SHP77 (cell line): ENCODE results near the gene BNC2.
"Not testable (repeated sequence)": the region's sequence is repeated elsewhere in the genome, so short reads cannot be mapped to it uniquely, and the experiment has no call there.

Experiments used
- DNase-seq, 2 experiments: peaks; one replicate each; lab custom pipeline; 2025; lab: John Stamatoyannopoulos, UW

BNC2 gene, protein sequence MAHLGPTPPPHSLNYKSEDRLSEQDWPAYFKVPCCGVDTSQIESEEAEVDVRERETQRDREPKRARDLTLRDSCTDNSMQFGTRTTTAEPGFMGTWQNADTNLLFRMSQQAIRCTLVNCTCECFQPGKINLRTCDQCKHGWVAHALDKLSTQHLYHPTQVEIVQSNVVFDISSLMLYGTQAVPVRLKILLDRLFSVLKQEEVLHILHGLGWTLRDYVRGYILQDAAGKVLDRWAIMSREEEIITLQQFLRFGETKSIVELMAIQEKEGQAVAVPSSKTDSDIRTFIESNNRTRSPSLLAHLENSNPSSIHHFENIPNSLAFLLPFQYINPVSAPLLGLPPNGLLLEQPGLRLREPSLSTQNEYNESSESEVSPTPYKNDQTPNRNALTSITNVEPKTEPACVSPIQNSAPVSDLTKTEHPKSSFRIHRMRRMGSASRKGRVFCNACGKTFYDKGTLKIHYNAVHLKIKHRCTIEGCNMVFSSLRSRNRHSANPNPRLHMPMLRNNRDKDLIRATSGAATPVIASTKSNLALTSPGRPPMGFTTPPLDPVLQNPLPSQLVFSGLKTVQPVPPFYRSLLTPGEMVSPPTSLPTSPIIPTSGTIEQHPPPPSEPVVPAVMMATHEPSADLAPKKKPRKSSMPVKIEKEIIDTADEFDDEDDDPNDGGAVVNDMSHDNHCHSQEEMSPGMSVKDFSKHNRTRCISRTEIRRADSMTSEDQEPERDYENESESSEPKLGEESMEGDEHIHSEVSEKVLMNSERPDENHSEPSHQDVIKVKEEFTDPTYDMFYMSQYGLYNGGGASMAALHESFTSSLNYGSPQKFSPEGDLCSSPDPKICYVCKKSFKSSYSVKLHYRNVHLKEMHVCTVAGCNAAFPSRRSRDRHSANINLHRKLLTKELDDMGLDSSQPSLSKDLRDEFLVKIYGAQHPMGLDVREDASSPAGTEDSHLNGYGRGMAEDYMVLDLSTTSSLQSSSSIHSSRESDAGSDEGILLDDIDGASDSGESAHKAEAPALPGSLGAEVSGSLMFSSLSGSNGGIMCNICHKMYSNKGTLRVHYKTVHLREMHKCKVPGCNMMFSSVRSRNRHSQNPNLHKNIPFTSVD

DNA sequence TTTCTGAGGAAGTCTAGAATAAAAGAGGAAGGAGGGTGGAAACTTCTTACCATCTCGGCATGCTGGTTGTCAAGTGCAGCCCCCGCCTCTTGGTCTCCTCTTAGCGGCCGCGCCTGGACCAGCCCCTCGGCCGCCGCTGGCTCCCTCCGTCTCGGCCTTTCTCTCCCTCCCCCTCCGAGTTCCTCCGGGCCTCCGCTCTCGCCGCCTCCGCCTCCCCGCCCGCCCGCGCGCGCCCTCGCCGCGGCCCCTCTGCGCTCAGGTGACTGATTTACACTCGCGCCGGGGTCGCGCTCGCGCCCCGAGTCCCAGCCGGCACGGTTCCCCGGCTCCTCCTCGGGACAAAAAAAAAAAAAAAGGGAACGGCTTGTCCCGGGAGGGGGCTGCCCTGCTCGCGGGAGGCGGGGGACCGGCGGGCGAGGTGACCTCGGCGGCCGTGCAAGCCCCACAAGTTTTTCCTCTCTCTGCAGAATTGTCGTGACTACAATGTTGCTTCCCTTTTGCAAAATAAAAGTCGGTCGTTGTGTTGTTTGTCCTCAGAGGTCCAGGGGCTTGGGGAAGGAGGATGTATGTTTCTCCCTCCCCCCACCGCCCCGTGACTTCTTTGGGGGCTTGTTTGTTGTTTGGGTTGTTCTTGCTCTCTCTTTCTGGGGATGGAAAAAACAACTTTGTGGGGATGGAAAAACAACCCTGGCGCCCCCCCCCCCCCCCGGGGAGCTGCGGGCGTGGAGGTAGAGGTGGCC is at the start of gene BNC2:
BNC2 (minus strand) TSS at position 75 of the 740 bp plus-strand sequence; CDS start at position 53, 22 bp downstream.
- no peak for DNase-seq

DNA sequence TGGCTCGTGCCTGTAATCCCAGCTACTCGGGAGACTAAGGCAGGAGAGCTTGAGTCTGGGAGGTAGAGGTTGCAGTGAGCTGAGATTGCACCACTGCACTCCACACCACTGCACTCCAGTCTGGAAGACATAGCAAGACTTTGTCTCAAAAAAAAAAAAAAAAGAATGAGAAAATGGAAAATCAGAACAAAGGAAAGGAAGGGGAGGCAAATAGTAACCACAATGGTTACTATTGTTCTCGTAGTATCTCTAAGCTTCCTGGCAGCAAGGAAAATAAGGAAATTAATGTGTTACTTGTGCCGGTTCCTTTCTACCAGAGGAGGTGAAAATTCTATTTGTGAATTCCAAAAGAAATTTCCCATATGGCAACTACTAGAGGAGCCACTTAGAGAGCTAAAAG is 48.5 kb upstream of the BNC2 start:
- DNase-seq: no peak

DNA sequence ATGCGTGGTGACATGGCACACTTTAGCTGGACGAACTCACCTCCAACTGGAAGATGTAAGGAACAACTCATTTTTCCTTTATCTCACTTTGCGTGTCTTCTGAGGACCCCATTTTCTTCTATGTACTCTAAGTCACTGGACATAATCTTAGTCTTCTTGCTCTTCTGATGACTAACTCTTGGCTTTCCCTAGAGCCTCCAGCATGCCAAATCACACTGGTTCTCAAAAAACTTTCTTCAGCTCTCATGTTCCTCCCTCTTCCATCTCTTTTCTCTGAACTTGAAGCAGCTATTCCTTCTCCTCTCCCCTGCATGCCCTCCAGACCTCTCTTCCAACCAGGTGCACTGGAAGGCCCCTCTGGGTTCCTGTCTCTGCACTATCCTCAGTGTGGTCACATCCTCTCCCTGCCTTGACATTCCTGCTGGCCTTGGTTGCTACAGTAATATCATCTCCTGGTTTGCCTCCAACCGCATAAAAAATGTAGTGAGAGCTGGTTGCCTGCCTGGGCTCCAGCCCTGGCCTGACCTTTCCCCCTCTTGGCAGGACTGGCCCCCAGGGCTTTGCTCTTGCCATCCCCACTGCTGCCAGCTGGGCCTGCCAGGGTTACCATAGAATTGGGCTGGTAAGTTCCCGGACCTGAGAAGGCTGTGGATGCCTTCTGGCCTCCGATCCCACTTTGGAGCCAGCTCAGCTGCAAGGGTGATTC is 44.8 kb upstream of the BNC2 start:
- no peak for DNase-seq

DNA sequence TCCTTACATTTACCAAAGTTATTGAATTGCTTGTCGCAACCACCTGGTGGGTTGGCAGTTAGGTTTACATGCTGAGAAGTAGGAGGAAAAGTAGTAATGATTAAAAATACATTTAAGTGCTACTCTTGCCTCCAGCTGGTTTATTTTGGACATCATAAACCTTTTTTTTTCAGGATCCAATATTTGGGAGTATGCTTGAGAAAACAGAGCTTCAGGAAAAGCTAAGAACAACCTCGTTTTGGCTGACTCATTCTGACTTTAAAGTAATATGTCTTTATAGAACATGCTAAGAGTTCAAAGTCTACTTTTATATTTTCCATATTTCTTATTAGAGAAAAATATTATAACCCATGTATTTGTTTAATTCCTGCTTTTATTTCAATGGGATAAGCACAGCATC is 41.7 kb upstream of the BNC2 start:
- no peak for DNase-seq

DNA sequence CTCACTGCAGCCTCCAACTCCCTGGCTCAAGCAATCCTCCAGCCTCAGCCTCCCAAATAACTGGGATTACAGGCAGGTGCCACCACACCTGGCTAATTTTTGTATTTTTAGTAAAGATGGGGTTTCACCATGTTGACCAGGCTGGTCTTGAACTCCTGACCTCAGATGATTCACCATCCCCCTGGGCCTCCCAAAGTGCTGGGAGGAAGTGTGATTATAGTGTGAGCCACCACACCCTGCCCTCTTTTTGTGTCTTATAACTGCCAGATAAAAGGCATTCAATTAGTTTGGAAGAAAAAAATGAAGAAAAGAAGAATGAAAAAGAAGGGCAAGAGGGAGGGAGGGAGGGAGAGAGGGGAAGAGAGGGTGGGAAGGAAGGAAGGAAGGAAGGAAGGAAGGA is 37.7 kb upstream of the BNC2 start:
- DNase-seq: not testable (repeated sequence)

DNA sequence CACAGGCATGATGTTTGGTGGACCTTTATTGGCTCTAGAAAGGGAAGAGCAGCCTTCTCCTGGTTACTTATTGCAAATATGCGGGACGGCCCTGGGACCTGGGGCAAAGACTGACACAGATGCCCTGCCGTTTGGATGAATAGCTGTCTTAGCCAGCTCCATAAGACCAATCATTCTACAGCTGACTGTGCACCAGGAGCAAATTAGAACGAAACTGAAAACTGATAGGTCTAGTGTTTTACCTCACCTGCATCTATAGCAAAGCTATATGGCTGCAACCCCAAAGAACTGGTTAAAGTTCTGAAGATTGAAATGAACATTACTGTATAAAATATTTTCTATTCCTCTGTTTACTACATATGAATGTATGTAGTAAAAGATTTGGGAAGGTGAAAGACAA is 34.2 kb upstream of the BNC2 start:
- no peak for DNase-seq

DNA sequence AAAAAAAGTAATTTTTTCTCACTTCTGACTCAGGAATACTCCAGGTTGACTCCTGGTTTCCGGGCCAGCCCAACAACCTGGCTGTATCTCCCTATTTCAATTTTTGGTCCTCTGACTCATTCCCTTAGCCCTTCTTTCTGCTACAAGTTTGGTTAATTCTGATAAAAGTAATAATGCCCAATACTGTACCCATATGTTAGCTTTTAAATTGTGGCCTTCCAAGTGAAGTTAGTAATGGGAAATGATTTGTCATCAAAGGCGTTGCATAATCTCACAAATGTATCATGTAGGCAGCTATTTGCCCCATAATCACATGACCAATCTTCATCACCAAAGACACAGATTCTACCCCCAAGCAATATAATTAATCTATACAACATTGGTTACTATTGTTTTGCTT is 31.1 kb upstream of the BNC2 start:
- DNase-seq: no peak

DNA sequence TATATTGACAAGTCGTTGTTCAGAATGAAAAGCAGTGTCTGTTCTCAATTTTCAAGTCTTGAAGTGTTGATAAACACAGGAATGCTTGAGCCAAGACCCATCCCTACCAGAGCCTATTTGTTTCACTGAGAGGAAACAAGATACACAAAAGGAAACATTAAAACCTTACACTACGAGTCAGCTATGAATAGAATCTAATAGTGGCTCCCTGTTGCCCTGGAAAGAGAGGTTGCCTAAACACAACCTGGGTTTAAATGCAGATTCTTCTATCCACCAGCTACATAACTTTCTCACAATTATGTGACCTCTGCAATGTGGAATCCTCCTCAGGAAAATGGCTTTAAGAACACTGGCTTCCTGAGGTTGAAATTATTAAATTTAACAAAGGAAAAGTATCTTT is 29.1 kb upstream of the BNC2 start:
- no peak for DNase-seq

DNA sequence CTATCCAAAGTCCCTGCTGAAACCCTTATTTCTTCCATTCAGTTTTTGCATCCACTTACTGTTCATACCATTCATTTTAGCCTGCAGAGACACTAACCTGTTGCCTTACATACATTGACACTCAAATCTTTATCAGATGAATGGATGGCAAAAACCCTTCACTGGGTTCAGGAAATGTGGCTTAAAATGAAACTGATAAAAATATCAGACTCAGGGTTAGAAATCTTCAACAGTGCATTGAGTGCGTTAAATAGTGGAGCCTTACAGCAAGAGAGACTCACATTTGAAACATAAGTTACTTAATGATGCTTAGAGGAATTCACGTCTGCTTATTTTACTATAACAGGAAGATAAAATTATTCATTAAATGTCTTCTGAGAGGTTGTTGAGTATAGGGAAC is 28.0 kb upstream of the BNC2 start:
- no peak for DNase-seq

DNA sequence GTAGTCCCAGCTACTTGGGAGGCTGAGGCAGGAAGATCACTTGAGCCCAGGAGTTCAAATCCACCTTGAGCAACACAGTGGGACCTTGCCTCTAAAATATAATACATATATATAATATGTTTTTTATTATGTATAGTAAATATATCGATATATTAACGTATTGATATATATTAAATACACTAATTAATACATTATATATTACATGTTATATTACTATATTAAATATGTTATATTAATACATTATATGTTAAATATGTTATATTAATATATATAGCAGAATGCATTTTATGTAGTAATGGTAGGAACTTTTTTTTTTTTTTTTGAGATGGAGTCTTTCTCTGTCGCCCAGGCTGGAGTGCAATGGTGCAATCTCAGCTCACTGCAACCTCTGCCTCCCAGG is 18.1 kb upstream of the BNC2 start:
- DNase-seq: no peak

DNA sequence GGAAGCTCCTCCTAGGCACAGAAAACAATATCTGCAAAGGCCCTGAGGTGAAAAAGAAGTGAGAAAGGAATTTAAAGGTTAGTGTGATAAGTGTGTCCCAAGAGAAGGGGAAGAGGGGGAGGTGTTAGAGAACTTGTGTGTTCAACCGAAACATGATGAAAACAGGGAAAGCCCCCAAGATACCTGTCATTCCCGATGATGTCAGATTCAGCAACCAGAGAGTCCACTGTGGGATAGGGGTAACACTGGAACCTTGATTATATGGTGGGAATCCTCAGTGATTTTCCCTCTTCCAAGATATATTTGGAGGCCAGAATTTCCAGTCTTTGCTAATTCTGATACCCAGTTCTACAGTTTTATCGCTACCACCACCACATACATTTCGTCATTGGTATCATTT is 15.5 kb upstream of the BNC2 start:
- no peak for DNase-seq

DNA sequence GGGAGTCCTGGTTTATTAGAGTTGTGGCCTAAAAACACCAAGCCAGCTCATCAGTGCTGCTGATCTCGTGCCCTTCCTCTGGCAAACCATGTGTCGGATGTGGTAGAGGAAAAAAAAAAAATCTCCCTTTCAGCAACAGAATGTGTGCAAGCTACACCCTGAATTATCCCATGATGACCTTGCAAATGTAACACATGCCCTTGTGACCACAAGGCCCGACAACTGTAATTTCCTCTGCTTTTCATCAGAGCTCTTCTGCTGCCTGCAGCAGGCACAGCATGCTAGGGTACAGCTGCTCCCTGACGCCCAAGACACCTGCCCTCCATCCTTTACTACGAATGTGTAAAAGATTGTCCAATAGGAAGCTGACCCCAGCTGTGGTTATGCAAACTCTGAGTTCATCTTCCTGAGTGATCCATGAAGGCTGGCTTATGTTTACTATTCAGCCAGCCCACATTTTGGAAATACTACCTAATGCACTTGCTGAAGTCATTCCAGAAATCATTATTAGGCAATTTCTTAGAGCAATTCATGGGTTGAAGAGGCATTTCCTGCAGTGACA is 14.6 kb upstream of the BNC2 start:
- peak; percentile 62 to 77 for DNase-seq

DNA sequence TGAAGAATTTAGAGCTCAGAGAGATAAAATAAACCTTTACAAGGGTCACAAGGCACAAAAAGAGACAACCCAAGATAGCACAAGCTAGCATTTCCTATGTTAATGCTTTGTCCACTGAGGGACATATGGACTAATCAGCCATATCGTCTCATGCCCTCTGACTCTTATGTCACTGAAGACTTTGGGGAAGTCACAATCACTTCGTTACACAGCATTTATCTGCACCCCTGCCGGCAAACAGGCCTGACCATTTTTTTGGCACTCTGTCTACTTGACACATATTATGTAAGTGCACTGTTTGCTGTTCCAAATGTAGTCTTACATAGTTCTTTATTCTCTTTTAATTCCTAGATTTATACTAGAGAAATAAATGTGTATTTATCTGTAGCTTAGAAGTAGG is 13.9 kb upstream of the BNC2 start:
- DNase-seq: no peak

DNA sequence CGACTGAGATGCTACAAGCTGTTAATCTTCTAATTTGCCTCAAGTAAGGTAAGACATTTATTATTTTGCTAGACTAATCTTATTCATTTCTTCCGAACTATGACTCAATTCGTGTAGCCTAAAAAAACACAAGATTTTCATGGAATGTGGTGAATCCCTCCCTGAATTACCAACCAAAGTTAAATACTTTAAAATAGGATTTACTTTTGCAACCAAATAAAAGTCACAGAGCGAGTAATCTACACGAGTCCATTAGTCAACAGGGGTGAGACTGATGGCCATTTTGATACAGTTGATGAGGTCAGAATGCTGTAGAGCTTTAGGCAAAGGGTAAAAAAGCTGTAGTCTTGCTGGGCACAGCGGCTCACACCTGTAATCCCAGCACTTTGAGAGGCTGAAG is 13.1 kb upstream of the BNC2 start:
- DNase-seq: no peak

DNA sequence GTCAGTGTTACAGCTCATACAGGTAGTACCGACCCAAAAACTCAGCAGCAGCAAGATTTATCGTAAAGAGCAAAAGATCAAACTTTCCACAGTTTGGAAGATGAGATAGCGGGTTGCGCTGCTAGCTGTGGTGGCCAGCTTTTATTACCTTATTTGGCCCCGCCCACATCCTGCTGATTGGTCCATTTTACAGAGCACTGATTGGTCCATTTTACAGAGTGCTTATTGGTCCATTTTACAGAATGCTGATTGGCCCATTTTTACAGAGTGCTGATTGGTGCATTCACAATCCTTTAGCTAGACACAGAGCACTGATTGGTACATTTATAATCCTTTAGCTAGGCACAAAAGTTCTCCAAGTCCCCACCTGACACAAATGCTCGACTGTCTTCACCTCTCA is 12.0 kb upstream of the BNC2 start:
- DNase-seq: not testable (repeated sequence)

DNA sequence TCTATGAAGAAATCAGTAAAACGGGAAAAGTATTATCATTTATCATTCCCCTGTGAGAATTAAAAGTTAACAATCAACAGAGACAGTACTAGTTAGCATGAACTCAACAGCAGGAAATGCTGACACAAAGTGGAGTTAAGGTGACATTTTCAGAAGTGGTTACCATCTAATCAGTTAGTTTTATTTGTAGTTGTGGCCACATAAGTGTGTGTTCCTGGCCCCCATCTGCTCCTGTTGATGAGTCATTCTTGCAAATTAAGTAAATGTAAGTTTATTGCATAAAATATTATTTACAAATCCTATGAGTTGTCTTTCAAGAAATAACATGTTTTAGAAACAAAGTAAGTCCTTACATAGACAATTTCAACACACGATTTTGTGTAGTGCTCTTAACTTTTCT is 8.9 kb upstream of the BNC2 start:
- DNase-seq: no peak

DNA sequence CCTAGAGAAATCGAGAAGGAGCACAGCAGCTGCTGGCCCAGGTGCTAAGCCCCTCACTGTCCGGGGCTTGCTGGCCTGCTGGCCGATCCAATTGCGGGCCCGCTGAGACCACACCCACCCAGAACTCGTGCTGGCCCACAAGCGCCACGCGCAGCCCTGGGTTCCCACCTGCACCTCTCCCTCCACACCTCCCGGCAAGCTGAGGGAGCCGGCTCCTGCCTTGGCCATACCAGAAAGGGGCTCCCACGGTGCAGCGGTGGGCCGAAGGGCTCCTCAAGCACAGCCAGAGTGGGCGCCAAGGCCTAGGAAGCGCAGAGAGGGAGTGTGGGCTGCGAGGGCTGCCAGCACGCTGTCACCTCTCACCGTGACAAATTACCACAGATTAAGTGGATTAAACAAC is 6.8 kb upstream of the BNC2 start:
- no peak for DNase-seq

DNA sequence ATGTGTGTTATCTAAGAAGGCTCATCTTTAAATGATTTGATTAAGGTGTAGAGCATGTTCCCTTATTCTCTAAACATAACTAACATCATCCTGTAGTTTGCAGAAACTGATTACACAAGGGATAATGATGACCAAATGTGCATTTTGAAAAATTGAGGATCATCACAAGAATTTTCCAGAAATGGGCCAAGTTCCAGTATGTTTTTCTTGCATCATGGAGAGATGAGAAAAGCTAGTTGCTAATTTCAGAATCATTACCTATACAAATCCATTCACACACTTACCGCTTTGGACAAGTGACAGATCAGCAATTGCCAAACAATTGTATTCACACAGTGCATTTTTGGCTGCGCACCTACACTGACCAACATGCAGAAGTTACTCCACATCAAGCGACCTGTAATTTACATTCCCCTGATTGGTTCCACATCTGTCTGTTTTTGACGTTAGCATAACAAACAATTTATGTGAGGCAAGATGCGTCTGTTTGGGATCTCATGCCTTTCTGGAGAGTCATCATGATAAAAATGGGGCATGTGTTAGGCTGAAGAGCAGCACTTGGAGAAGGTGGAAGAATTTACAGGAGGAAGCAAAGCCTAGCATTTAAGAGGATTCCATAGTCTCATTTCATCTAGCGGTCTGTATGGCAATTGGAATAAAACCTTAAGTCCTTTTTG is 2.8 kb upstream of the BNC2 start:
- DNase-seq: no peak

DNA sequence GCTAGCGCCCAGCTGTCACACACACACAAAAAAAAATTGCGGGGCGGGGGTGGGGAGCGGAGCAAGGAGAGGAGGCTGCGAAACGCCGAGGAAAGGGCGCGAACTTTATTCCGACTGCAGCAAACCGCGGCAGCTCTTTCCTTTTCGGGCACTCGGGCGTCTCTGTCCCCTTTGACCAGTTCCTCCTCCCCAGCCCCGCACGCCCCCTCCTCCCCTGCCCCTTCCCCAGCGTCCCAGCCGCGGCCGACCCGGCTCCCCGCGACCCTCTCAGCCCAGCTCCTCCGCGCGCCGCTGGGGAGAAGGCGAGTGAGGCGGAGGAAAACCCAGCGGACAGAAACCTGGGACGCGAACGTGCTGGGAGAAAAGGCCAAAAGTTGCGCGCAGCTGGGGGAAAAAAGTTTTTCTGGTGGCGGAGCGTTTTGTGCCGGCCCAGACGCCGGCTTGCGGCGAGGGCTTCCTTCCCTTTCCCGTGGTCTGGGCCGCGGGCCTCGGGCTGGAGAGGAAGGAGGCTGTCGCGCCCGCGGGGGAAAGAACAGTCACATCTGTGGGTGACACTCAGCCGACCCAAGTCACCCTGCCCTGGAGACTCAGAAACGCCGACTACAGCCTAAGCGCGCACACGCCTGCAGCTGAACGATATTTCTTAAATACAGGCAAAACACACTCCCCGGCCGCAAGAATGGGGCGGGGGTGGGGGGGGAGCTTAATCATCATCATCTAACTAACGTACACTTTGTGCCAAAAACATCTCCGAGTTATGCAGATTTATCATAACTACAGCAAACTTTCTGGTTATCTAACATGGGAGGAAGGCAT is 1.1 kb upstream of the BNC2 start:
- no peak for DNase-seq
